Posterior cingulate gyrus (tissue), 11 donors: ENCODE results near the gene RAB24.

Experiments
- DNase-seq, 10 donors: peaks; one replicate each; pipeline versions ENCODE4 v3.0.0 to v3.0.0-alpha.2; 2020 to 2021; ENCODE audit warnings: mixed read lengths in 3 of 10
- intact Hi-C: fragments of 100-400 bp; cut with DNase I; formaldehyde crosslinking; loops from one replicate; pipeline ENCODE4 v1.15.1; 2023

The RAB24 gene

DNA sequence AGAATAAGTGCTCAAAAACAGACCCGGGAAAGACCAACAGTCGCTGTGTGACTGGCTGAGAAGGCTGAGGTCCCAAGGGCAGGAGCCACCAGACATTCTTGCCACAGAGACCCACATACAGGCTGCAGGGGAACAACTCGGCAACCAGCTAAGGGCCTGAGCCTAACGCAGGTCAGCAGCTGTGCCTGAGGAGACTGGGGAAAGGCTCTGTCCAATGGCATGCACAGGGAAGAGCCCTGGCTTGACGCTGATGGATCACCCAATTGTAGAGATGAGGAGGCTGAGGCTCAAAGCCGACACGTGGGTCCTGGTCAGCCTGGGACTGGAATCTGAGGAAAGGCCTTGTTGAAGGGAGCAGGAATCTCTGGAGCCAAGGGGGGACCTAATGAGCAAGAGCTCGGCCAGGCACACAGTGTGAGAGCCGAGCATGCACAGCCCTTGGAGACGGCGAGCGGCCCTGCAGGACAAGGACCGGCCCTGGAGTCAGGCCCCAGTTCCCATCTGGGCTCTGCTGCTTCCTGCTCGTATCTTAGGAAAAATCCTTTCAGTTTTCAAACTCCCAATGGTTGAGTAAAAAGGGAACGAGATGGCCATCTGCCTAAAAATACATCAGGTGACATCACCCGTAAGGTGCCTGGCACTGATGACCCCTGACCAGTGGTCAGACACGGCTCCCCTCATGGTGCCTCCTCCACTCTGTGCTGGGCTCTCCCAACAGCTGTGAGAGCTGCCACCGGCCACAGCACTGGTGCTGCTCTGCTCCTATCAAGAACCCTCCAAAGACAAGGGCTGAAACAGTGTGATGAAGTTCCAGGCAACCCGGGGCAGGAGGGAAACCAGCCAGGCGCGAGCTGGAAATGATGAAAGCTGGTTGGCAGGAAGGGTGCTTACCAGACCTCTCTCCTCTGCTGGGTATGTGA lies 31.5 kb upstream of the RAB24 start:
- intact Hi-C loops: no loop called here
- peak in 3 of 10 donors; percentile 25 to 66 (median 55) for DNase-seq

DNA sequence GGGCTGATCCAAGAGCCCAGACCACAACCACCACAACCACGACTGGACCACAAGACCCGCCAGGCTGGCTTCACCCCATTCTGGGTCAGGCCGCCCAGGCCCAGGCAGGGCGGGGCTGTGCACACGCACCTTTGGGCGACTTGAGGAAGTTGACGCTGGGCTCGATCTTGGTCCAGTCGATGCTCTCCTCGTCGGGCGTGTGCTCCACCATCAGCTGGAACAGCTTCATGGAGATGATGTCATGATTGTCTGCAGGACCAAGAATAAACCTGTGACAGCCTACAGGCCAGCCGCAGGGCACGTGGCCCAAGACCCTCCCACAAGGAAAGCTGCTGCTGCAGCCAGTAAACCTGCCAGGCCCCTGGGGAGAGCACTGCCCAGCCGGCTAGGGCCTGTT lies 30.6 kb upstream of the RAB24 start:
- DNase-seq: peak in 3 of 10 donors; percentile 43 to 61 (median 60)
- intact Hi-C loops: no loop called here

DNA sequence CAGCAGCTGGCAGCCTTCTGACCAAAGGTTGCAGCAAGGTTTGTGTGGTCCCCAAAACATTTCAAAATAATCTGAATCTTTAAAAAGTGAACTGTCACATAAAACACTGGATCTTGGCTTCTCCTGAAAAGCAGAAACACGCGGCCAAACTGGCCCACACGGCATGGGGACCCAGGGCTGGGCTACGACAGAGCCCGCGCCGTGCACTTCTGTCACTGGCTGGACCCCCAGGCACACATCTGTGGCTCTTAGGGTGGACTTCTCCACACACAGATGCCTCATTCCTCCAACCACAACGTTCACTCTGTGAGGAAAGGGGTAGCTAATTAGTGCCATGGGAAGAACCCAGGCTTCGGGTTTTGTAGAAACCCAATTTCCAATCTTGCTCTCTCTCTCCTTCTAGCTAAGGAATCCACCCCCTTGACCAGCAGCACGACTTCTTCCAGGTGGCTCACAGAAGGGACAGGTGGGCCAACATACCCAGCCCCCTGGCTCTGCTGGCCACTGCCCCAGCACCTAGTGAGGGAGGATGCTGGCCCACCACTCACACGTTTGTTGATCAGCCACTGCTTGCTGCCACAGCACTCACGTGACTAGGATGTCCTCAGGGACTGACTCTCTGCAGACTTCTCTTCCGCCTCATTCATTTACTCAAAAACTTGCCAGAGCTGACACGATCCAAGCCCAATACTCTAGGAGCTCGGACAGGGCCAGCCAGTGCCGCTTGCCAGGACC lies 30.1 kb upstream of the RAB24 start:
- peak in 3 of 10 donors; percentile 43 to 63 (median 62) for DNase-seq
- intact Hi-C loops: no loop called here

DNA sequence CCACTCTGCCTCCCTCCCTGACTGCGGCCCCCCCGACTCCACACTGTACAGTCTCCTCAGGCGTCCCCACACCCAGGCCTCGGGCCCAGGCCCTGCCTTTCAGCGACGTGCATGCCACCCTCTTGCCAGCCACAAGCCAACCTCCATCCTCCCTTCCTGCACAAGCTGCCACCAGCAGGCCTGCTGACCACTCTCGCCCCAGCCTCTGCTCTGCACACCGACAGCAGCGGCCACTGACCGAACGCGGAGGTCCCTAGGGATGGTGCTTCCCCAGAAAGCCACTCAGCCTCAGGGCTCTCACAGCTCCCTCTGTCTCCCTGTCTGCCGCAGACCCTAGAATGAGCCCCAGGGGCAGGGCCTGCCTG lies 29.4 kb upstream of the RAB24 start:
- intact Hi-C loops: no loop called here
- DNase-seq: peak in 2 of 10 donors; percentile 51 to 82

DNA sequence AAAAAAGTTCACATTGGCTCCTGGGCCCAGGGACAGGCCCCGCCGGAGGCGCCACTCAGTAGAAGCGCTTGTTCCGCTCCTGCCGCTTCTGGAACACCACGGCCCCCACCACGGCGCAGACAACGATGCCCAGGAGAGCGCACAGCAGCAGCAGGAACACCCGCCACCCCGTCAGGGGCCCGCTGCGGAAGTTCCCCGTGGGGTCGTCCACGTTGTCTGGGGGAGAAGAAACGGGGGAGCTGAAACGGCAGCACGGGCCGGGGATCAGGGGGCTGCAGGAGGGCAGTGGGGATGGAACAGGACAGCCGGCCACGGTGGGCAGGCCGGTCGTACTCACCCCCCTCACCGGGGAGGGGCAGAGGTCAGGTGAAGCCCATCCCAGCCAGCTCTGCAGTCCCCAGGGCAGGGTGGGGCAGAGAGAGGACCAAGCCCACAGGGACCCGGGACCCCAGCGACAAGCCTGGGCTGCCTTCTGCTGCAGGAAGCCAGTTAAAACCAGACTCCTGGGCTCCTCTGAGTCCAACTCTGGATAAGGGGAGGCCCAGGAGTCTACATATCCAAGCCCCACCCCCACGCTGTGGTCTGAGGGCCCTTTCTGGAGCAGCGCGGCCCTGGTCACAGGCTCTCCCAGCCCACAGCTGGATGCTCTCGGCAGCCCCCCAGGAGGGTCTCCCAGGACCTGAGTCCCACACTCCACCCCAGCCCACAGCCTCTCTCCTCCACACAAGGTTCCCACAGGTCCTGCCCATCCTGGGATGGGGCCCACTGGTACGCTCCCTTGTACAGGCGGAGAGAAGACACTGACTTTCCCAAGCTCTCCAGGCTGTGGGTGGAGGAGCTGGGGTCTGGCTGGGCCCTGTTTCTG lies 28.7 kb upstream of the RAB24 start:
- intact Hi-C loops: no loop called here
- peak in 3 of 10 donors; percentile 55 to 71 (median 57) for DNase-seq

DNA sequence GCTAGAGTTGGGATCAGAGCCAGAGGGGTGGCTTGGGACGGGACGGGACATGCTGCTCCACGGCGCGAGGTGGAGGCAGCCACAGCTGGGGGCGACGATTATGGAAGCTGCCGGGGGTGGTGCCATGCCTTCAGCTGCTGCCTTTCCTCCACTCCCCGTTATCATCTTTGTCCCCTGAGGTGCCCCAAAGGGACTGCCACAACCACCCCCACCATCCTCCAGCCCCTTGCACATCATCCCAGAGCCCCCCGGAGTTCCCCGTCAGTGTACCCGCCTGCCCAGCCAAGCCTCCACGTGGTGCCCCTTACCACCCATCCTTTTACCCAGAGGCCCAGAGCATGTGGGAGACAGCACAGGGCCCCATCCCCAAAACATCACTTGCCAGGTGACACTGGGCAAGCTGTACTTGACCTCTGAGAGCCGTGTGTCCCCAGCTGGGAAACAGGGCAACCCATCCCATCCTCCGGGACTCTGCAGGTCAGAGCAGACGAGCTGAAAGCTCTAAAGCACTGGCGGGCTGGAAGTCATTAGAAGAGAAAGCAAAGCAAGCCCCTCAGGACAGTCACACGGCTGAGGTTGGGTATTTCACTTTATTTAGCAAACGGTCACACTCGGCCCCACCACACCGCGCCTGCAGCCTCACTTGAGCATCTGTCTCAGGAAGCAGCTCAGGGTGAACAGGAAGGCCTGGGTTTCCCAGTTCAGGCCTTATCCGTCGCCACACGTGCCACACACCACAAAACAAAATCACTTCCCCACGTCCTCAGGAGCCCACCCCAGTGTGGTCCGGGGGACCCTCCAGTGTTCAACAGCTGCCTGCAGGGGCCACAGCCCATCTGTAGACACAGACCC lies 27.7 kb upstream of the RAB24 start:
- peak in 4 of 10 donors; percentile 4 to 70 (median 38) for DNase-seq
- intact Hi-C loops: no loop called here

DNA sequence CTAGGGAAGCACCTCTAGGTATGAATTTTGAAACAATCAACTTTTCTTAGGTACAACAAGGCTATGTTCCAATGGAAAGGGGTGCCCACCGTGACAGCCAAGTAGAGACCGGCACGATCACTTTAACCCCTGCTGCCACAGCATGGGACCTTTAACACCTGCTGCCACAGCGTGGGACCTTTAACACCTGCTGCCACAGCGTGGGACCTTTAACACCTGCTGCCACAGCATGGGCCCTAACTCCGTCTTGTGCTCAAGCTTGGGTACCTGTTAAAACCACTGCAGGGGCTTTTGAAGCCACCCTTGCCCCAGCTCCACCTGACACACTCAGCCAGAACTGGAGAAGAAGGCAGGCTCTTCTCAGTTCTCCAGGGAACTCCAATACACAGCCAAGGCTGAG lies 26.4 kb upstream of the RAB24 start:
- peak in 3 of 10 donors; percentile 1 to 55 (median 43) for DNase-seq
- intact Hi-C loops: no loop called here

DNA sequence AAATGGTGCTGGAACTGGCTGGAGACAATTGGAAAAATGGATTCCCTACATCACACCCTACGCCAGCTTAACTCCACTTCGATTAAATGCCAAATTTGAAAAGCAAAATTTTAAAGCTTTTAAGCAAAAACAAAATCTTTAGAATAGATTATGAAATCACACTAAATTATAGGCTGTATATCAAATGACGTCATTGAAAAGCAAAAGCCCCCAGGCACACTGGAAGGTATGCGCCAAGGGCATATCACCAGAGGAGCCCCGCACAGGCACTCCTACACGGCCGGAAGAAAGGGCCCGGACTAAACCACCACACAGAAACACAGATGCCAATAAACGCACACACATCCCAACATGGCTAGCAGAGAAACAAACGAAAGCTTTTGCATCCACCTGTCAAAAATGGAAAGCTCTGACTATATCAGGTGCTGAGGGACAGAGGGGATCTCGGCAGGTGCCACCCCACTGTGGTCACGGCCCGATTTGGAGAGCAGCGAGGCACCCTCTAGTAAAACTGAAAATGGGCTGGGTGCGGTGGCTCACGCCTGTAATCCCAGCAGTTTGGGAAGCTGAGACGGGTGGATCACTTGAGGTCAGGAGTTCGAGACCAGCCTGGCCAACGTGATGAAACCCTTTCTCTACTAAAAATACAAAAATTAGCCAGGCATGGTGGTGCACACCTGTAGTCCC lies 25.2 kb upstream of the RAB24 start:
- peak in 3 of 10 donors; percentile 21 to 66 (median 44) for DNase-seq
- intact Hi-C loops: no loop called here

DNA sequence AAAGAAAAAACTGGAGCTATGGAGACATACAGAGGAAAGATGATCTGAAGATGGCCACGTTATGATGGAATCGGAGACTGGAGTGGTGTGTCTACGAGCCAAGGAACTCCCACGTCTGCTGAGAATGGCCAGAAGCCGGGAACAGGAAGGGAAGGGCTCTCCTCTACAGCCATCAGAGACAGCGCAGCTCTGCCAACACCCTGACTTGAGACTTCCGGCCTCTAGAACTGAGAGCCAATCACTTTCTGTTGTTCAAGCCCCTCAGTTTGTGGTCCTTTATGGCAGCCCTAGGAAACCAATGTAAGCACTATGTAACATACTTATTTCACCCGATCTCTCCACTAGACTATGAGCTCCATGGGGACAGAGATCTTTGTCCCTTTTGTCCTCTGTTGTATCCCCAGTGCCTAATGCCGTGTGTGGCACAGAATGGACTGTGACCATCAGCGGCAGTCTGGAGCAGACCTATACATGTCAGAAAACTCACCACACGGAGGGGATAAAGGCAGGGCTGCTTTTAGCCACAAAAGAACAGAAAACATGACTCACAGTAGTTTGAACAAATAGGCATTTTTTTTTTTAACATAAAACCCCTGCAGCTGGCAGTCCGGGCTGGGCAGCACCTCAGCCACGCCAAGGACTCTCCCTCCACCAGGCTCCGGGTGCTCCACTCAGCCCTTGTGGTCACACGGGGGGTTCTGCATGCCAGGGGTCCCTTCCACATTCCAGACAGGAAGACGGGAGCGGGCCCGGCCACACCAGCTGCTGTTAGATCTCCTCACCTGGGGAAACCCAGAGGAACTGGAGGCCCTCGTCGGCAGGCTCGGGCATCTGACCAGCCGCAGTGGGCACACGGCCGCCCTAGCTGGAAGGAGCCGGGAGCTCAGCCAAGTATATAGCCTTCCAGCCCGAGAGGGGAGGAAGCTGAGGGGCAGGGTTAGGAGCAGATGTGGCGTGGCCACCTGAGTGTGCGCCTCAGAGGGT lies 24.3 kb upstream of the RAB24 start:
- intact Hi-C loops: no loop called here
- peak in 3 of 10 donors; percentile 69 to 83 (median 77) for DNase-seq

DNA sequence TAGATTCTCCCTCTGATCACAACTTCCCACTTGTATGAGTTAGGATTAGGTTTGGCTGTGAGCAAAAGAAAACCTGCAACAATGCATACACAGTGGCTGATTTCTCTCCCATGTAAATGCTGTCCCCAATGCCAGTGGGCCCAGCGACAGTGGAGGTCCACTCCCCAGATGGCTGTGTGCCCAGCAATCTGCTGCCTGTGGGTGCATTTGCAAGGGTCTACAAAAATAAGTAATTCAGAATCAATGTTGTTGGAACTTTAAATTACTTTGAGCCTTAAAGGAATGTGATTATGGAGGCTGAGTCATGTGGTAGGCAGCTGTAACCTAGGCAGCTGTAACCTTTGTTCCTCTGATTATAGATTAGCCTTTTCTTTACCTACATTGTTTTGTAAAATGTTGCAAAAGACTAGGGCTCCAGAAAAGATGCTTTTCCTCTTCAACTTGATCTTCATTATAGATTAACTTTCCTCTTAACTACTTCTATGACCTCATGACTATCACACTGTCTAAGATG lies 22.4 kb upstream of the RAB24 start:
- intact Hi-C loops: no loop called here
- DNase-seq: peak in 3 of 10 donors; percentile 8 to 48 (median 45)

DNA sequence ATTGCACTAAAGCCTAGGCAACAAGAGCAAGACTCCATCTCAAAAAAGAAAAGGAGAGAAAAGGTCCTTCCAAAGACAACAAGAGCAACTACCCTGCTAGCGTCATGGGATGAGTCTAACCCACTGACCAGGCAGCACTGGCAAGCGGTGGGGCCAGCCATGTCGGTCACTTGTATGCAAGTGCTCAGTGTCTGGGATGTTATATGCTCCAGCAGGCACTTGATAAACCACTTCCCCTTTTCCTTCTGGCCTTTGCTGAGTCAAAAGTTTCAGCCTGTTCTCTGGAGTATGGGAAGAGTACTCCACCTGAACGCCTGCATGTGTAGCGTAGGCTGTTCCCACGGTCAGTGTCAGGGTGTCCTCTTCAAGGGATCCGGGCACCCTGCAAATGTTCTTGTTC lies 17.4 kb upstream of the RAB24 start:
- DNase-seq: peak in 4 of 10 donors; percentile 8 to 84 (median 48)
- intact Hi-C loops: no loop called here

DNA sequence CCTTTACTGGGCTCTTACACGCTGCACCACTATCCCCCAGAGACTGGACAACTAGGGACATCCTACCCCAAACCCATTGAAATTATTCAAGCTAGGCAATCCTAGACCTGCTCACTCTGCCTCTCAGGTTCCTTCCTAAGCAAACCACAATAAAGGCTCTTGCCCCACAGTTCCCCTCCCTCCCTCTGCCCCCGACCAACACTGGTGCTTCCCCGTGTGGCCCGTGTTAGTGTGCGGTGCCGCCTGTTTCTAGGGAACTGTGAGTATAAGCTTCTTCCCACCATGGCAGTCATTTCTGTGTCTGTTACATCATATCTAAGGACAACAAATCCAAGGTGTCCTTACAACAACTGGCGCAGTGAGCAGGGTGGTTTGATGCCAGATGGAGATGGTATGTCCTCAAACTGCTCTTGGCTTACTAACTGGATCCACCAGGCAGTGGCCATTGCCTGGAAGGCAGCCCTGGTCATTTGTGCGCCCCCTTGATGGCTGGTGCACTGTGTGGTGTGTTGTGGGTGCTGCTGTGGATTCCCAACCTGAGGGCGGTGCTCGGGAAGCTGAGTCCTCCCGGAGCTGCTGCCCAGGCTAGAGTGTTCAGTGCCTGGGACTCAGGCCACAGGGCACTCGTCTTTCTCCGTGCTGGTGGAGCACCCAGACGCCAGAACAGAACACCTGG lies 16.5 kb upstream of the RAB24 start:
- intact Hi-C loops: loop anchor here (10.0 kb wide), 1 partner anchor 135 kb away; no protein-coding TSS in a partner anchor
- peak in 4 of 10 donors; percentile 19 to 79 (median 47) for DNase-seq

DNA sequence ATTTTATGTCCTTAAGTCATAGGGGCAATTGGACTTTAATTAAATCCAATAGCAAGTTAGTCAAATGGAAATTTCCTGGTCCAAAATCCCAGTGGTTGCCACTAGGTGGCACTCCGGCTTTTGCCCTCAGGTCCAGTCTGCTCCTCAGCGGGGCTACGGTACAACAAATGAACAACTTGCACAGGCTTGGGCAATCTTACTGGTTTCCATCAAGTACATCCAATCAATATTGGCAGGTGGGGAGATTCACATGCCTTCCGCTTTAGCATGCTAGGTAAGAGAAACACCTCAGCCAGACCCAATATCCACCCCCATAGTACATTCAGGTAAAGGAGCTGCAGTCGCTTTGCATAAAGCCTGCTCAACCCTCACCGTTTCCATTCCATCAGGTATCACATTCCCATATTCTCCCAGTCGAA lies 14.4 kb upstream of the RAB24 start:
- intact Hi-C loops: loop anchor here (10.0 kb wide), 1 partner anchor 137 kb away; no protein-coding TSS in a partner anchor
- DNase-seq: peak; percentile 56 to 93 (median 72)

DNA sequence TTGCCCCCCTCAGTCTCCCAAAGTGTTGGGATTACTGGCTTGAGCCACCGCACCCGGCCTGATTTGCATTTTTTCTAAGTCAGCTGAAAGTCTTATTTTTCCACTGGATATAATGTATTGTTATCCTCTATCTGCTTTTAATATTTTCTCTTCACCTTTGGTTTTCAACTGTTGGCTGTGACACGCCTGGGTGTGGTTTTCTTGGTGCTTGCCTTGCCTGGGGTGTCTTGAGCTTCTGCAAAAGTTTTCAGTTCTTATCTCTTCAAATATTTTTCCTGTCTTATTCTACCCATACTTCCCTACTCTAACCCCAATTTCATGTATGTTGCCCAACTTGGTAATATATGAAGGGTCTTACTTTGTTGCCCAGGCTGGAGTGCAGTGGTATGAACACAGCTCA lies 12.5 kb upstream of the RAB24 start:
- intact Hi-C loops: loop anchor here (10.0 kb wide), 1 partner anchor 139 kb away; no protein-coding TSS in a partner anchor
- DNase-seq: peak in 3 of 10 donors; percentile 14 to 22 (median 20)

DNA sequence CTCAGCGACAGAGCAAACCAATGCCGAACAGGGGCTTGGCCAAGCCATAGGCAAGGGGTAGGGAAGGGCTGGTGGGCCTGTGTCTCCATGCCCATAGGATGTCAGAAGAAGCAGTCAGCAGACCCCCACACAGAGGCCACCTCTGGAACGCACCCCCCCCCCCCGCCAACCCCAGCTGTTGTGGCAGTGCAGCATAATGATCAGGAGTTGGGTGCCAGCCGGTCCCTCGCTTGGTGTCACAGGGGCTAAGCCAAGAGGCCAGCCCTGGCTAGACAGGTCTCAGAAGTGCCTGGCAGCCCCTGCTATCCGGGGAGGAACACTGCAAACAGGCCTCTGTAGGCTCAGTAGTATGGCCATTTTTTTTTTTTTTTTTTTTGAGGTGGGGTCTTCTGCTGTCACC lies 11.9 kb upstream of the RAB24 start:
- peak in 1 of 10 donors; percentile 20 for DNase-seq
- intact Hi-C loops: loop anchor here (10.0 kb wide), 1 partner anchor 139 kb away; no protein-coding TSS in a partner anchor
